Activated CD4-positive, alpha-beta memory T cell treated with anti-CD3 and anti-CD28 coated beads for 36 hours (primary cell): Measurements from ENCODE around the gene ZMYM4. TPM values are rescaled to one million over a fixed set of nuclear protein-coding genes. Genes with fewer than 3 reads are reported as not detected.

ENCODE experiments used
- CTCF ChIA-PET: fragments of 350-600 bp; sonication (Branson Sonifier 250); formaldehyde crosslinking; loops from one replicate; lab custom pipeline; 2021; ENCODE audit warnings: antibody characterized with exemption, inconsistent platforms; lab: Charles Lee
- POLR2A ChIA-PET: fragments of 350-600 bp; sonication (Branson Sonifier 250); formaldehyde crosslinking; loops from one replicate; lab custom pipeline; 2021; ENCODE audit warnings: antibody characterized with exemption; lab: Charles Lee
- DNase-seq: peaks from one replicate; pipeline ENCODE4 v3.0.0-alpha.2; 2020
- H3K27ac Mint-ChIP-seq: one replicate; pipeline ENCODE4 v1.8.0; 2021; ENCODE audit warnings: mixed read lengths
- H3K27me3 Mint-ChIP-seq: one replicate; pipeline ENCODE4 v1.8.0; 2021; ENCODE audit warnings: mixed read lengths
- H3K36me3 Mint-ChIP-seq: one replicate; pipeline ENCODE4 v1.8.0; 2021; ENCODE audit warnings: mixed read lengths
- H3K4me1 Mint-ChIP-seq: one replicate; pipeline ENCODE4 v1.8.0; 2021; ENCODE audit warnings: low read depth, mixed read lengths
- H3K4me3 Mint-ChIP-seq: one replicate; pipeline ENCODE4 v1.8.0; 2021; ENCODE audit warnings: mild to moderate bottlenecking, mixed read lengths
- H3K9me3 Mint-ChIP-seq: one replicate; pipeline ENCODE4 v1.8.0; 2021; ENCODE audit warnings: mixed read lengths
- intact Hi-C: fragments of 100-400 bp; cut with micrococcal nuclease; formaldehyde crosslinking; loops from one replicate; pipeline ENCODE4 v1.15.1; 2023
- total RNA-seq, 2 experiments: library from RNA; stranded (reverse); gene quantifications; one replicate each; pipeline ENCODE4 v1.2.3, GENCODE V29; 2021

The ZMYM4 gene
- total RNA-seq, 2 experiments from 2014 or later, result 27.2 to 27.4 TPM

GRCh38 chr1:35447278-35447677 is 178.8 kb downstream of the ZMYM4 start:
- Mint-ChIP-seq H3K27ac (no peak overlapping the region), H3K36me3 (peaks cover 19% of the 10 kb centered on the region), H3K4me3 (no peak overlapping the region), H3K27me3 (no peaks in the 10 kb centered on the region), H3K9me3 (no peaks in the 10 kb centered on the region), H3K4me1 (peaks cover 30% of the 10 kb centered on the region)
- DNase-seq, result no peak
- ChIA-PET CTCF (interaction anchor here (9.1 kb wide), 1 partner anchor 119 kb away, joined by 245 read pairs; no protein-coding TSS in a partner anchor), POLR2A (no interaction called here)
- intact Hi-C loops, result no loop called here

DNA sequence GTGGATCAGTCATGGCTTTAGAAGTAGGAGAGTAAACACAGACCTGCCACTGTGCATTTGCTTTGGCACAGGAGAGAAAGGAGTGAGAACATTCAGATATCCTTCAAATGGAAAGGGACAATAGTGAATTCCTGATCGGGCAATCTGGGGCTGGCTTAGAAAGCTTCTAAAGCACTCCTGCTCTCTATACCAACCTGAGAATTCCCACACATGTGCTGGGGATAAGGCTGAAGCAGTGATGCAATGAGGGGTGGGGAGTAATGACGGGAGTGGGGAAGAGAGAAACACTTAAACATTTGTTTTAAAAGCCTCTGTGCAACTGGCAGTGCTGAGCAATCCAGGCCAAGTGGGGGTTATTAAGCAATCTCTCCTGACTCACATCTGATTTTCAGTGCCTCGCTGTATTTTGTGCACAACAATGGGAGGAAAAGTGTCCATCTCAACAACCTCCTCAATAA is 179.9 kb downstream of the ZMYM4 start:
- no peaks in the 10 kb centered on the region for H3K9me3 Mint-ChIP-seq
- no peak overlapping the region for H3K4me3 Mint-ChIP-seq
- POLR2A ChIA-PET, result no interaction called here
- CTCF ChIA-PET, result interaction anchor here (0.8 to 9.1 kb wide), 6 partner anchors 12 to 177 kb away, joined by 3 to 245 read pairs (median 48); partner anchors contain the start of genes KIAA0319L and NCDN
- peaks cover 32% of the 10 kb centered on the region for H3K4me1 Mint-ChIP-seq
- no peaks in the 10 kb centered on the region for H3K27me3 Mint-ChIP-seq
- no peak for DNase-seq
- no peak overlapping the region for H3K27ac Mint-ChIP-seq
- intact Hi-C loops, result no loop called here
- H3K36me3 Mint-ChIP-seq, result peaks cover 15% of the 10 kb centered on the region

GRCh38 chr1:35449334-35450008 is 181.0 kb downstream of the ZMYM4 start:
- intact Hi-C loops, result loop anchor here (5.0 to 10.0 kb wide), 3 partner anchors 195 to 268 kb away; partner anchors contain the start of genes C1orf216, PSMB2 and SFPQ
- H3K4me3 Mint-ChIP-seq, result no peak overlapping the region

GRCh38 chr1:35451125-35451528 is 182.6 kb downstream of the ZMYM4 start:
- CTCF ChIA-PET, result interaction anchor here (0.6 to 9.1 kb wide), 48 partner anchors 9 to 598 kb away, joined by 3 to 245 read pairs (median 8); partner anchors contain the start of genes CLSPN, KIAA0319L, NCDN and TFAP2E
- H3K27me3 Mint-ChIP-seq, result no peaks in the 10 kb centered on the region
- H3K27ac Mint-ChIP-seq, result no peak overlapping the region
- intact Hi-C loops, result loop anchor here (1.0 to 10.0 kb wide), 5 partner anchors 94 to 266 kb away; partner anchors contain the start of genes C1orf216, PSMB2 and SFPQ
- H3K9me3 Mint-ChIP-seq, result no peaks in the 10 kb centered on the region
- H3K4me3 Mint-ChIP-seq, result no peak overlapping the region
- peak; percentile 85 for DNase-seq
- H3K4me1 Mint-ChIP-seq, result peaks cover 50% of the 10 kb centered on the region
- POLR2A ChIA-PET, result interaction anchor here (1.0 to 3.4 kb wide), 4 partner anchors 20 to 318 kb away, joined by 3 to 21 read pairs (median 4); partner anchors contain the start of genes CLSPN, KIAA0319L and NCDN
- H3K36me3 Mint-ChIP-seq, result peaks cover 13% of the 10 kb centered on the region

More at GRCh38 chr1:35449334-35450008, 181.0 kb downstream of the ZMYM4 start:
- Mint-ChIP-seq H3K4me1 (peaks cover 37% of the 10 kb centered on the region), H3K27ac (no peak overlapping the region), H3K9me3 (no peaks in the 10 kb centered on the region), H3K36me3 (peaks cover 13% of the 10 kb centered on the region), H3K27me3 (no peaks in the 10 kb centered on the region)
- ChIA-PET POLR2A (interaction anchor here (3.4 kb wide), 1 partner anchor 107 kb away, joined by 21 read pairs; the partner anchor contains the start of genes KIAA0319L and NCDN), CTCF (interaction anchor here (0.8 to 9.1 kb wide), 17 partner anchors 7 to 307 kb away, joined by 3 to 245 read pairs (median 27); partner anchors contain the start of genes KIAA0319L and NCDN)
- no peak for DNase-seq

- no peak overlapping the region for H3K4me3 Mint-ChIP-seq
- intact Hi-C loops, result loop anchor here (5.0 to 10.0 kb wide), 3 partner anchors 193 to 265 kb away; partner anchors contain the start of genes C1orf216, PSMB2 and SFPQ
- H3K27me3 Mint-ChIP-seq, result no peaks in the 10 kb centered on the region
- H3K36me3 Mint-ChIP-seq, result peaks cover 13% of the 10 kb centered on the region
- no peak overlapping the region for H3K27ac Mint-ChIP-seq
- H3K9me3 Mint-ChIP-seq, result no peaks in the 10 kb centered on the region
- no peak for DNase-seq
- POLR2A ChIA-PET, result interaction anchor here (1.0 to 3.4 kb wide), 4 partner anchors 87 to 109 kb away, joined by 3 to 21 read pairs (median 4); partner anchors contain the start of genes KIAA0319L and NCDN
- CTCF ChIA-PET, result interaction anchor here (0.6 to 9.1 kb wide), 33 partner anchors 10 to 715 kb away, joined by 3 to 245 read pairs (median 10); partner anchors contain the start of genes CLSPN, KIAA0319L and NCDN
- H3K4me1 Mint-ChIP-seq, result peaks cover 50% of the 10 kb centered on the region
These were observed 183.7 kb downstream of the ZMYM4 start for GRCh38 chr1:35452106-35452774.

- intact Hi-C loops, result loop anchor here (5.0 to 10.0 kb wide), 3 partner anchors 192 to 264 kb away; partner anchors contain the start of genes C1orf216, PSMB2 and SFPQ
- POLR2A ChIA-PET, result interaction anchor here (1.0 to 3.4 kb wide), 4 partner anchors 84 to 103 kb away, joined by 3 to 21 read pairs (median 4); partner anchors contain the start of genes KIAA0319L and NCDN
- no peak for DNase-seq
- peaks cover 10% of the 10 kb centered on the region for H3K36me3 Mint-ChIP-seq
- peaks cover 49% of the 10 kb centered on the region for H3K4me1 Mint-ChIP-seq
- H3K4me3 Mint-ChIP-seq, result no peak overlapping the region
- no peaks in the 10 kb centered on the region for H3K9me3 Mint-ChIP-seq
- CTCF ChIA-PET, result interaction anchor here (0.8 to 9.1 kb wide), 15 partner anchors 10 to 274 kb away, joined by 3 to 245 read pairs (median 23); partner anchors contain the start of genes KIAA0319L and NCDN
- no peaks in the 10 kb centered on the region for H3K27me3 Mint-ChIP-seq
- H3K27ac Mint-ChIP-seq, result no peak overlapping the region
These were observed 184.5 kb downstream of the ZMYM4 start for GRCh38 chr1:35453031-35453430.

DNA sequence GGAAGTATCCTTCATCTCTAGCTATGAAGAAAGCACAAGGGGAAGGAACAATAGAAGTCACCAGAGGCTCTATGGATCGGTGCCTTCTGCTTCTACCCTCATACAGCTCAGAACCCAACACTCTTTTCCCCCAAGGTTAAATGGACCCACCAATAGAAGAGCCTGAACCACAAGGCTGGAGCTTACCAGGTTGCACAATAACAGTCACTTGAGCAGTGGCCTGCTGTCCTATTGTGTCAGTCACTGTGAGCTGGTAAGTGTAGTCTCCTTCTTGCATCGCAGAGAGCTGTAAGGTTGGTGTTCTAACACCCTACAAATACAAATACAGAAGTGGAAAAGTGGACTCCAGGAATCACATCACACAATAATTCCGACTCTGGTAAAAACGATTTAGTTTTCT is 185.7 kb downstream of the ZMYM4 start:
- Mint-ChIP-seq H3K9me3 (no peaks in the 10 kb centered on the region), H3K27me3 (no peaks in the 10 kb centered on the region), H3K4me1 (peaks cover 49% of the 10 kb centered on the region), H3K27ac (peak overlapping the region; percentile 80), H3K4me3 (no peak overlapping the region), H3K36me3 (peaks cover 9% of the 10 kb centered on the region)
- DNase-seq, result no peak
- intact Hi-C loops, result loop anchor here (1.0 to 10.0 kb wide), 7 partner anchors 8 to 321 kb away; partner anchors contain the start of genes C1orf216, PSMB2 and SFPQ
- POLR2A ChIA-PET, result interaction anchor here (1.0 to 1.9 kb wide), 5 partner anchors 11 to 103 kb away, joined by 3 to 10 read pairs (median 4); partner anchors contain the start of genes KIAA0319L and NCDN
- CTCF ChIA-PET, result interaction anchor here (1.1 to 9.1 kb wide), 11 partner anchors 8 to 272 kb away, joined by 3 to 245 read pairs (median 6); partner anchors contain the start of genes KIAA0319L and NCDN

GRCh38 chr1:35454616-35455015 is 186.1 kb downstream of the ZMYM4 start:
- H3K36me3 Mint-ChIP-seq, result peaks cover 6% of the 10 kb centered on the region
- no peaks in the 10 kb centered on the region for H3K27me3 Mint-ChIP-seq
- no peak overlapping the region for H3K4me3 Mint-ChIP-seq
- peaks cover 49% of the 10 kb centered on the region for H3K4me1 Mint-ChIP-seq
- ChIA-PET POLR2A (interaction anchor here (1.0 to 1.9 kb wide), 4 partner anchors 11 to 103 kb away, joined by 3 to 10 read pairs (median 5); partner anchors contain the start of genes KIAA0319L and NCDN), CTCF (interaction anchor here (1.1 to 9.1 kb wide), 12 partner anchors 8 to 272 kb away, joined by 3 to 245 read pairs (median 6); partner anchors contain the start of genes KIAA0319L and NCDN)
- no peak for DNase-seq
- peak overlapping the region; percentile 80 for H3K27ac Mint-ChIP-seq
- no peaks in the 10 kb centered on the region for H3K9me3 Mint-ChIP-seq
- intact Hi-C loops, result loop anchor here (1.0 to 10.0 kb wide), 7 partner anchors 8 to 320 kb away; partner anchors contain the start of genes C1orf216, PSMB2 and SFPQ

- no peak overlapping the region for H3K4me3 Mint-ChIP-seq
- peaks cover 46% of the 10 kb centered on the region for H3K36me3 Mint-ChIP-seq
- CTCF ChIA-PET, result interaction anchor here (1.8 kb wide), 1 partner anchor 10 kb away, joined by 11 read pairs; no protein-coding TSS in a partner anchor
These were observed 192.3 kb downstream of the ZMYM4 start for GRCh38 chr1:35460796-35461195.

DNA sequence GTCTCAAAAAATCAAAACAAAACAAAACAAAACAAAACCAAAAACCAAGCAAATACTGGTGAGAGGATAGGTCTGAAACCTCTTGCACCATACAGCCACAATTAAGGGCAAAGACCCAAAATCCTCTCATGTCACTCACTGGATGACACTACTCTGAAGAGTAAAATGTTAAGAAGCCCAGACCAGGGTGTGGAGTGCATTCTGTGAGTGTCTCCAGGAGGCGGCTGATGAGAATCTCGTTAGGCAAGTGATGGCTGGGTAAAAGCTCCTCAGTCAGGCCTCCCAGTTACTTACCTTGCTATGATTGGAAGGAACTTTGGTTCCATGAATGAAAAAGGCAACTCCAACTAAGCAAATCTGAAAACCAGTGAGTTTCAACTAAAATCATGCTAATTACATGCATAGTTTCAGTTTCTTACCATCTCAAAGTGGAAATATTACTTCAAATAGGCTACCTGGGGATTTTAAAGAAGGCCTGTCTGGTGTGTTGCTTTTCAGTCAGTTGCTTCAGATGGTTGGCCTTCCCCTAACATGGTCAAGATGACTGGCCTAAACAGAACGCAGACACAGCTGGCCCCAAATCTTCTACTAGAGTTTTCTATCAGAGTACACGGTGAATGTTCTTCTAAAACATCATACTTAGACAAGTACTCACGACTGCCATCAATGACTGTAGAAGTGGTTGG is 193.6 kb downstream of the ZMYM4 start:
- DNase-seq, result peak; percentile 53
- intact Hi-C loops, result loop anchor here (1.0 kb wide), 2 partner anchors 8 to 44 kb away; no protein-coding TSS in a partner anchor
- H3K36me3 Mint-ChIP-seq, result peaks cover 53% of the 10 kb centered on the region
- peak overlapping the region; percentile 13 for H3K4me3 Mint-ChIP-seq
- peak overlapping the region; percentile 85 for H3K27ac Mint-ChIP-seq
- ChIA-PET POLR2A (interaction anchor here (1.0 kb wide), 1 partner anchor 44 kb away, joined by 3 read pairs; no protein-coding TSS in a partner anchor), CTCF (interaction anchor here (0.6 to 2.2 kb wide), 4 partner anchors 8 to 83 kb away, joined by 3 to 17 read pairs (median 4); no protein-coding TSS in a partner anchor)
- H3K9me3 Mint-ChIP-seq, result peaks cover 17% of the 10 kb centered on the region
- no peaks in the 10 kb centered on the region for H3K27me3 Mint-ChIP-seq
- peaks cover 25% of the 10 kb centered on the region for H3K4me1 Mint-ChIP-seq

More at GRCh38 chr1:35460796-35461195, 192.3 kb downstream of the ZMYM4 start:
- Mint-ChIP-seq H3K9me3 (peaks cover 14% of the 10 kb centered on the region), H3K4me1 (peaks cover 28% of the 10 kb centered on the region), H3K27me3 (no peaks in the 10 kb centered on the region), H3K27ac (no peak overlapping the region)
- POLR2A ChIA-PET, result no interaction called here
- no peak for DNase-seq
- intact Hi-C loops, result no loop called here
